NCI-H748 (cell line): ENCODE measurements around the gene ME3.

Source experiments
- DNase-seq: peaks from one replicate; lab custom pipeline; 2025; ENCODE audit not compliant: unreplicated experiment; lab: John Stamatoyannopoulos, UW

ME3 gene

DNA sequence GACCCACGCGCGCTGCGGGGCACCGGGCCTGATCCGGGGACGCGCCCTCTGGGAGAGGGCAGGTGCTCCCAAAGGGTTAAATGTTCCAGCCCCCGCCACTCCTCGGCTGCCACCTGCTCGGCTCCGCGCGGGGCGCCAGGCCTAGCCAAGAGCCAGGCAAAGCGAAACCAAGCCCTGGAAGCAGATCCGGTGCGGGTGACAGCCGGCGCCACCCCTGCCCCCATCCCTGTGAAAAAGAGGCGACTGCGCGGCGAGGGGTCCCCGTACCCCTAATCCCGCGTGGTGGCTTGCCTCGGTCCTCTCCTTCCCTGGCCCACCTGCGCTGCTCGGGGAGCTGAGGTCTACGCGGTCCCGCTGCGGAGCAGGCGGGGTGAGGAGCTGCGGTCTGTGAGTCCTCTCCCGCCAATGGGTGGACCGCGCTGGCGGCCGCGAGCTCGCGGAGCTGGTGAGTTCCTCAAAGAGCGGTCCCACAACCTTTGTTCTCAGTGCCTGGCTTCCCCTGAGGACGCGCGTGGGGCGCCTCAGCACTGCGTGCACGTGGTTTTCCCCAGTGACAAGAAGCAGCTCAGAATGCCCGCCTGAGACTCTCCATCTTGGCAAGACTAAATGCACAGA, at the start of gene ME3:
ME3 (minus strand) TSS at position 610 of the 615 bp plus-strand sequence.
- DNase-seq: peak; percentile 30

DNA sequence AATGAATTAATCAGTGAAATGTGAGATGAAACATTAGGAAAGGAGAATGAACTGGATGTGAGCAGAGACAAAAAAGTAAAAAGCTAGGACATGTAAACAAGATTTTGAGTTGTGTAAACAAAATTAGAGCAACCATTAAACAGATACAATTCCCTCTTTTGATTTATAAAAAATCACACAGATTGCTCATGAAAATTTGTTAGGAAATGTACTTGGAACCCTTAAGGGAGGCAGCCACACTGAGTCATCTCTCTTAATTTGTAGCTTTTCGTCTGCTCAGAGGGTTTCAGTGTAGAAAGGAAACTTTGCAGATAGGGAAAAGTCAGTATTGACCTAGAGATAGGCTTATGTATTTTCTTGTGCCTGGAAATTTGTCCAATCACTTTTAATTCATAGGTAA, 49.6 kb upstream of the ME3 start:
- no peak for DNase-seq

DNA sequence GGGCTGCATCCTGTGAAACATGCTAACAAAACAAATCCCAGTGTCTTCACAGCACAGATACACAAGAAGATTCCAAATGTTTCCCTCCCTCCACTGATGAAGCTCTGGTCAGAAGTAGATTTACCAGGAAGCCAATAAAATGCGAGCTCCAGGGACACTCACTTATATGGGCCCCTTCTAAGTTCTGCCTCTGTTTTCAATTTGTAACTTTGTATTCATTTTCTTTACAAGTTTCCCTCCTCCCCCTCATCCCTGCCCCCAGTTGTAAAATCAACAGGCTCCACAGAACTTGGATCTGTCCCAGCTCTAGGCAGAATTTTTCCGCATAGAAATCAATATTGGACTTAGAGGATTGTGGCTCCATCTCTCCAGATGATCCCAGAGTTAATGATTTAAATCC, 48.1 kb upstream of the ME3 start:
- DNase-seq: no peak

DNA sequence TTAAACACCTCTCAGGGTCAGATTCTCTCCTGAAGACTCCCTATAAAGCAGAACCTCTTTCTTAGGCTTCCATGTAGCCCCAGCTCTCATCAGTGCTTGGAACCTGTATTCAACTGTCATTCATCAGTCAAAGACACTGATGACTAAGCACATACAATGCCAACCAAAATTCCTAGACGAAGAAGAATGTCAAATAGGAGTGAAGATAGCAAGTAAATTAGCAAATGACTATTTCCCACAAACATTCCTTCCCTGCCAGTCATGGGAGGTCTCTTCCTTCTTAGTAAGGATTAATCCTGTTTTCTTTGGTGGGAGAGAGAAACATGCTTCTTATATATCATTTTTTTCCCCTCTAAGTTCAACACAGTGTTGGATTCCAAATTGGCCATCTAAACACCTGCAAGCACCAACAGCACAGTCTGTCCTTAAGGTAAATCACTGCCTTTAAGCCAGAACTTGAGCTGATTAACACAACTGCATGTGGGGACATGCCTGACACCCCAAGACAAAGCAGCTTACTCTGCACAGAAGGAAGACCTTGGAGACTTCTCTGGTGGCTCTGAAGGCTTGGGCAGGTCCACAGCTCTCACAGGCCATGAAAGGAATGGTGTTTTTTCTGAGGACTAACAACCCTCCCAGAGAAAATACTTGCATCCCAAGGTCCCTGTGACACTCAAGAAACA, 47.5 kb upstream of the ME3 start:
- DNase-seq: no peak

GRCh38 chr11:86718999-86719398, 46.6 kb upstream of the ME3 start:
- DNase-seq: no peak

- DNase-seq: no peak
Measured at GRCh38 chr11:86718521-86718920, 46.1 kb upstream of the ME3 start.

DNA sequence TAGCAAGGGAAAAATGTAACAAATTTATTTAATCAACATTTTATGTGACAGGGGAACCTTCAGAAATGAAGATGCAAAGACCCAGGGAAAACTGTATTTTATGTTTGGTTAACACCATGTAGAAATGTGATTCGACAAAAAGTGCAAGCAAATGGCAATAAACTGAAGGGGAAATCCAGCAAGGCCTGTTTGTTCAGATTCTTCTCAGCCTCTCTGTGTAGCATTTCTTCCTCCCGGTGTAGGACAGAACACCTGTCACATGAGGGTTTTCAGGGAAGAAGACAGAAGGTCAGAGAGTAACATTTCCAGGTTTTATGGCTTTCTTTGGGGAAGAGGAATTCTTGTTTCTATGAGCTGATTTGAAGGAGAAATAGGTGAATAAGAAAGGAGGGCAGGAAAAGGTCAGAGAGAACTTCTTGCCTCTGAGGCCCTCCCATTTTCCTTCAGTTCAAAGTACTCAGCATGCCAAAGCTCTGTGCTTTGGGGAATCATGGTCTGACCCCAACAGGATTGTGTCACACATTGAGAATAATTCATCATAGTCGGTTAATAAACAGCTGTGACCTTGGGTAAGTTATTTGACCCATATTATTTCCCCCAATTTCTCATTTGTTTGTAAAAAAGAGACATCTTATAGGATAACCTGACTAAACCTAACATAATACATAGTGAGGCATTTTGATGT, 45.5 kb upstream of the ME3 start:
- DNase-seq: no peak

DNA sequence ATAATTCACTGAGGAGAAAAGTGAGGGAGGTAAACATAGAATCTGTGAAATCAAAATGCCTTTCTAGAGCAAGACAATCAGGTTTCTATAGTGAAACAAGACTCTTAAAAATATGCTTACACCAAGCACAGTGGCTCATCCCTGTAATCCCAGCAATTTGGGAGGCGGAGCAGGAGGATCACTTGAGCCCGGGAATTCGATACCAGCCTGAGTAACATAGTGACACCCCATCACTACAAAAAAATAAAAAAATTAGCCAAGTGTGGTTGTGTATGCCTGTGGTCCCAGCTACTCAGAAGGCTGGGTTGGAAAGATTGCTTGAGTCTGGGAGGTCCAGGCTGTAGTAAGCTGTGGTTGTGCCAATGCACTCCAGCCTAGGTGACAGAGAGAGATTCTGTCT, 43.2 kb upstream of the ME3 start:
- DNase-seq: no peak

DNA sequence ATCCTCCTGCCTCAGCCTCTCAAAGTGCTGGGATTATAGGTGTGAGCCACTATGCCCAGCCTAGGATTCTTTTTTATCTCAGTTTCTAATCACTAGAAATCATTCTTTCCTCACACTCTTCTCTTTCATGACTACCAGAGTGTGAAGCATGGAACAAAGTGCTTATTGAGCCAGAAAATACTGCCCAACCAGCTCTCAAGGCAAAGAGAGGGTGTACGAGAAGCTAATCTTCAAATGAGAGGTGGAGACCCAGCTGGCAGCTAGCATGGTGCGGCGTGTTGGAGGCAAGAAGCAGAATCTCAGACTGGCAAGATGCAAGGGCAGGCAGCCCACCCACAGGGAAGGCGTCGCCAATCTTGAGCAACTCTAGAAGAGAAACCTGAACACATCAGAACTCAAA, 41.1 kb upstream of the ME3 start:
- DNase-seq: no peak

DNA sequence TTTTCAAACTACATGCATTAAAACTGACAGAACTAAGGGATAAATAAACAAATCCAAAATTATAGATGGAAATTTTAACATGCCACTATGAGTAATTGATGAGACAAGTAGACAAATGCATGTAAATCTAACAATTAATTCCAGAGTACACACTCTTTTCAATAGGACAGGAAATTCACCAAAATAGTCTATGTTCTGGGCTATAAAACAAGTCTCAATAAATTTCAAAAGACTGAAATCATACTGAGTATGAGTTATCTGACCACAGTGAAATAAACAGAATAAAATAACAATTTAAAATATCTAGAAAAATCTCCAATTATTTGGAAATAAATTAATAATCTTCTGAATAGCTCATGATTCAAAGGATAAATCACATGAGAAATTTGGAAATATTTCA, 38.5 kb upstream of the ME3 start:
- DNase-seq: no peak

- DNase-seq: no peak
Measured at GRCh38 chr11:86708669-86709068, 36.3 kb upstream of the ME3 start.

DNA sequence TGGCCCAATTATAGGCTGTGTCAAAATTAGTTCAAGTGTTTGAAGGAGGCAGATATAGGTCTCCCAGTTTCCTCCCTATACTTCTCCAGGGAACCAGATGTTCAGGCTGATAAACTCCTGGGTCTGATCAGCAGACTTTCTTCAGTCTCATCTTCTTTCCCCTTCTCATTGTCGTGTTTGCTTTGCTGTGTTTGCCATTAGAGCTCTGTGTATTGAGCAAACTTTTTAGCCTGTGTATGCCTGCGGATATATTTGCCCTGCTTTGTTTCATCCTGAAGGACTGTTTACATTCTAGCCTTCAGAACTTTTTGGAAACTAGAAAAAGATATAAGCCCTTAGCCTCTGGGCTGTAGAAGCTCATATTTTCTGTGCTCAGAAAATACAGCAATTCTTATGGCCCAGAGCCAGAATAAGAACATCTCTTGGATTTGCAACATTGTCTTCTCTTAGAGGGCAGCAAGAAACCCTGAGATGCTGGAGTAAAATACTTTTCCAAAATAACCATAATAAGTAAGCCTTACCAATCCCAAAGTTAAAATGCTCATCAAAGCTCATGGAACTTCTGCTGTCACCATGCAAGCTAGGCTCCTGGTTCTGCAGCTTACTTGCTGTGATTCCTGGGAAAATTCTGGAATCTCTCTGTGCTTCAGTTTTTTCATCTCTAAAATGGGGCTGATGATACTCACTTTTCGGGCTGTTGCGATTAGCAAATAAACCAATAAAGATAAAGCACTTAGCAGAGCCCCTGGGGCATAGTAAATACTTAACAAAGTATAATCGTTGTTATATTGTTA, 34.1 kb upstream of the ME3 start:
- DNase-seq: no peak

- DNase-seq: no peak
Measured at GRCh38 chr11:86704710-86705109, 32.3 kb upstream of the ME3 start.

DNA sequence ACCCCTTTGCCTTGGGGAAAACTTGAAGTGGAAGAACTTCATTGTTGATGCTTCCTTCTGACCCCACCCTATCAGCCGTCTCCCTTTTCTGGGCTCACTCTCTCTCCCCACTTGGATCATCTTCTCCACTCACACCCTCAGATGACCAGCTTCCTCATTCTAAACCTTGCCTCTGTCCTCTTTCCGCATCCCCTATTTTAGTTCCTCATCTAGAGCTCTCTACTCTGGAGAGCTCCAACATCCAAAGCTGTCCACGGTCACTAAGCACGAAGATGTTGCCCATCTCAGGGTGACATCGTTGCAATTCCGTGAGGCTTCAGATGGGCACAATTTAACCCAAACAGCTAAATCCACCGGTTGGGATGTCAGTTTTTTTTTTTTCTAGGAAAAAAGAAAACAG, 31.6 kb upstream of the ME3 start:
- DNase-seq: no peak

DNA sequence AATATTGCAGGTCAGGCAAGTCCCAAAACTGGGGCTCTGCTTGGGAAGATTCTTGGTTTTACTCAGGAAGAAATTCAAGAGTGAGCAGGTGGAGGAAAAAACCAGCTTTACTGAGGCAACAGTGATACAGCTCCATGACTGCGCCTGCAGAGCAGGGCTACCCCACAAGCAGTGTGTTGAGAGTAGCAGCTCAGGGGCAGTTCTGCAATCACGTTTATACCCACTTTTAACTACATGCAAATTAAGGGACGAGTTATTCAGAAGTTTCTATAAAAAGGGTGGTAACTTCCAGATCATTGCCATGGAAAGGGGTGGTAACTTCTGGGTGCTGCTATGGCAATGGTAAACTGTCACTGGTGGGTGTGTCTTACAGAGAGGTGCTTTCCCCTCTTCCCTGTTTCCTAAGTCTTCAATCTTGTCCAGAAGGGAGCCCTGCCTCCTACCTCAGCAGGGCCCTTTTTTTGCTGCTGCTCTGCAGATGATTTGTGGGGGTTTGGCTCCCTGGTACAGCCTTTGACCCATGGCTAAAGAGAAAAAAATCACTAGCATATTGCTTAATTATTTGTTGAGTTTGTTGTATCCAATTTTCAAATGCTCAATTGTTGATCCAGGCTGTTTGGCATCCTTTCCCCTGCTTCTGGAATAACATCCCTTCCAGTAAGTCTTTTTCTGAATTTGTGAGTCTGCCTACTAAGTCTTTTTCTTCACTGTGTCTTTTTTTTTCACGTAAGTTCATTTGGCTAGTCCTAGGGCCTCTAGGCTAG, 30.0 kb upstream of the ME3 start:
- DNase-seq: no peak

DNA sequence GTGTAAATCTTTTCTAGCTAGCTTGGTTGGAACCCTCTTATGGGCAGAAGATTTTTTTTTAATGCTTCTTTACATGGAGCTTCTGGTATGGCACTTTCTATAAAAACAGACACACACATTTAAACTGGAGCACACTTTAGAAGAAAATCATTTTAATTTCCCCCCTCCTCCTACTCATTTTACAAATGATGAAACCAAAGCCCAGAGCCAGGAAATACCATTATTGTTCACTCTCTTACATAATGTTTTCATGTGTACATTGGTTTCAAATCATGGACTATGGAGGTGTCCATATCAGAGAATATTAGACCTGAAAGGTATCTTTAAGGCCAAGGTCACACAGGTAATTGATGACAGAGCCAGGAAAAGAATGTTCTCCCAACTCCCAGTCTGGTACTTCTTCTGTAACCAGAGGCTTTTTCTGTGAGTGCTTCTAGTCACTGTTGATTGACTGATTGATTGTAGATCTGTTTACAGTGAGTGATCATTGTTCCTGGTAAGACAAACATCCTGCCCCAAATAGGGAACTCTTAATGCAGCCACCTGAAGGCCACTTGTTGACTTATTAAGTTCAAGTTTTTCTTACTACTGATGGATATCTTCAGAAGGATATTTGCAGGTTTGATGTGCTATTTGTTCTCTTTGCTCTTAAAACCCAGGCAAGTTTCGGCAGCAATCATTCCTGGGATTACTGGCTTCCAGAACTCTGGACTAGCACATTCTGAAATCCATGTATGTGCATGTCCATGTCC, 26.8 kb upstream of the ME3 start:
- no peak for DNase-seq

DNA sequence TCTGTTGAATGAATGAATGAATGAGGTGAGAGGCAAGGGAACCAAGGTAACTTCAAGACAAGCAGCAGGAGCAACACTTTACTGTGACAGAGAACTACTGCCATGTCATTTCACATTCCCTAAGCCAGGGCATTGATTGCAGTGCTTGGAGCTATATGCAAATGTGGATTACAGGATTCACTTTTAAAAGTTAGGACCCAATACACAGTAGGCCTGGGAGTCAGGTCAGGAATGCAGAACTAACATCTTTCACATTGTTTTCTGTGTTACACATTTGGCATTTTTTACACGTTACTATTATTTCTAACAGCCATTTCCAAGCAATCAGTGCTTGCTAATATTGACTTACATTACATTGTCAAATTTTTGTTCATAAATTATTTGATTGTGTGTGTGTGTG, 26.2 kb upstream of the ME3 start:
- no peak for DNase-seq

GRCh38 chr11:86696451-86696850, 24.0 kb upstream of the ME3 start:
- no peak for DNase-seq

GRCh38 chr11:86696004-86696403, 23.6 kb upstream of the ME3 start:
- no peak for DNase-seq

GRCh38 chr11:86695373-86695772, 23.0 kb upstream of the ME3 start:
- no peak for DNase-seq
